DOHH2 (cell line): Measurements from ENCODE around the gene MED31.

Experiments used
- CTCF ChIP-seq: fragments of 200-600 bp; sonication (generic); IDR thresholded peaks from one replicate; pipeline ENCODE4 v1.5.1; 2014; ENCODE audit warnings: antibody characterized with exemption, mild to moderate bottlenecking, low read depth, low read length; ENCODE audit not compliant: poor library complexity, severe bottlenecking
- EZH2phosphoT487 ChIP-seq: fragments of 200-600 bp; sonication (generic); IDR thresholded peaks from 2 replicates; pipeline ENCODE4 v1.6.1; 2017; ENCODE audit warnings: borderline replicate concordance, mild to moderate bottlenecking, antibody characterized with exemption, low read length, moderate library complexity, mixed read lengths

GRCh38 chr17:6632530-6632929 lies 18.9 kb downstream of the MED31 start:
- no peak for TF ChIP-seq CTCF
- no peak for TF ChIP-seq EZH2phosphoT487
